Endothelial cell of umbilical vein (primary cell): ENCODE results near the gene PIK3CB. TPM values are rescaled to one million over a fixed set of nuclear protein-coding genes. Genes with fewer than 3 reads are reported as not detected.

Source experiments
- BruUV-seq: library from RNA; stranded (reverse); fragments of 400-500 nt; replicated peaks from 2 replicates; lab custom pipeline; 2021; lab: Mats Ljungman, UMichigan
- CTCF ChIA-PET: fragments of 300-600, 350-600 bp; sonication (Branson Sonifier 250); formaldehyde crosslinking; loops from one replicate; lab custom pipeline; 2021; ENCODE audit warnings: antibody characterized with exemption, inconsistent platforms; lab: Charles Lee
- POLR2A ChIA-PET: fragments of 300-600, 350-600 bp; sonication (Branson Sonifier 250); formaldehyde crosslinking; loops from one replicate; lab custom pipeline; 2021; ENCODE audit warnings: antibody characterized with exemption, inconsistent platforms; lab: Charles Lee
- DNase-seq: peaks from one replicate; pipeline ENCODE4 v3.0.0-alpha.2; 2011; ENCODE audit warnings: low read depth, low spot score
- FAIRE-seq: peaks from 2 replicates; lab custom pipeline; 2011; peaks lifted over from hg19 to GRCh38; lab: Jason Lieb, UNC
- H2AFZ ChIP-seq: 2 replicates; pipeline ENCODE4 v1.6.0; 2012; ENCODE audit warnings: low read depth, low read length, control low read depth, inconsistent platforms
- H3K27ac ChIP-seq: 2 replicates; pipeline ENCODE4 v1.5.1; 2011; ENCODE audit warnings: low read depth, mild to moderate bottlenecking, control low read depth, low read length, moderate library complexity; ENCODE audit not compliant: insufficient read depth
- H3K27me3 ChIP-seq, 2 experiments: 2 replicates each; pipeline versions ENCODE4 v1.6.0 to v1.6.1; 2011; ENCODE audit warnings: low read length in 2 of 2, mixed read lengths in 1 of 2; ENCODE audit not compliant: control insufficient read depth in 2 of 2, insufficient read depth in 2 of 2
- H3K36me3 ChIP-seq, 2 experiments: 2 replicates in 1 of 2; 3 replicates in 1 of 2; pipeline ENCODE4 v1.5.1; 2011; ENCODE audit warnings: low read length in 2 of 2, mild to moderate bottlenecking in 1 of 2, moderate library complexity in 1 of 2; ENCODE audit not compliant: control insufficient read depth in 2 of 2, insufficient read depth in 2 of 2; ENCODE audit errors: extremely low read depth in 1 of 2
- H3K4me1 ChIP-seq: 3 replicates; pipeline ENCODE4 v1.5.1; 2011; ENCODE audit warnings: mild to moderate bottlenecking, low read length; ENCODE audit not compliant: control insufficient read depth, insufficient read depth; ENCODE audit errors: extremely low read depth
- H3K4me2 ChIP-seq: 2 replicates; pipeline ENCODE4 v1.6.1; 2011; ENCODE audit warnings: low read length, control low read depth, mixed read lengths; ENCODE audit not compliant: insufficient read depth
- H3K4me3 ChIP-seq, 3 experiments: fragments of 200-600 bp in 1 of 3; sonication (generic), shearing (Covaris generic) in 1 of 3; replicated peaks in 1 of 3; 2 replicates each; pipeline ENCODE4 v1.5.1; 2011 to 2016; ENCODE audit warnings: control low read depth in 3 of 3, low read length in 3 of 3, mild to moderate bottlenecking in 2 of 3, inconsistent platforms in 1 of 3, low read depth in 1 of 3, moderate library complexity in 1 of 3; ENCODE audit not compliant: insufficient read depth in 1 of 3
- H3K79me2 ChIP-seq: 2 replicates; pipeline ENCODE4 v1.6.0; 2012; ENCODE audit warnings: low read length, inconsistent platforms; ENCODE audit not compliant: control insufficient read depth, insufficient read depth
- H3K9ac ChIP-seq: replicated peaks from 2 replicates; pipeline ENCODE3; 2011; ENCODE audit warnings: low read length, control low read depth; ENCODE audit not compliant: insufficient read depth; ENCODE audit errors: extremely low read depth
- H3K9me1 ChIP-seq: replicated peaks from 3 replicates; pipeline ENCODE4 v1.6.0; 2011; ENCODE audit warnings: mild to moderate bottlenecking, low read length; ENCODE audit not compliant: control insufficient read depth, insufficient read depth; ENCODE audit errors: extremely low read depth
- H3K9me3 ChIP-seq: replicated peaks from 2 replicates; pipeline ENCODE4 v1.5.1; 2012; ENCODE audit warnings: low read length, inconsistent platforms; ENCODE audit not compliant: control insufficient read depth, insufficient read depth
- H4K20me1 ChIP-seq: replicated peaks from 2 replicates; pipeline ENCODE3; 2011; ENCODE audit warnings: mild to moderate bottlenecking, low read length; ENCODE audit not compliant: control insufficient read depth, insufficient read depth; ENCODE audit errors: extremely low read depth
- EZH2 ChIP-seq: IDR thresholded peaks from 2 replicates; pipeline ENCODE4 v1.6.1; 2012; ENCODE audit warnings: borderline replicate concordance, low read depth, mild to moderate bottlenecking, moderate library complexity, low read length, inconsistent platforms; ENCODE audit not compliant: severe bottlenecking
- FOS ChIP-seq: IDR thresholded peaks from 2 replicates; pipeline ENCODE4 v1.6.1; 2011; ENCODE audit warnings: mild to moderate bottlenecking, low read length, moderate library complexity, borderline replicate concordance; ENCODE audit not compliant: insufficient read depth
- GATA2 ChIP-seq: IDR thresholded peaks from 2 replicates; pipeline ENCODE4 v1.7.0; 2011; ENCODE audit warnings: low read depth, mild to moderate bottlenecking, moderate library complexity, mixed read lengths, low read length; ENCODE audit not compliant: insufficient read length, insufficient read depth
- JUN ChIP-seq: IDR thresholded peaks from 2 replicates; pipeline ENCODE4 v1.6.1; 2011; ENCODE audit warnings: borderline replicate concordance, low read depth; ENCODE audit not compliant: insufficient read length, insufficient read depth
- MYC ChIP-seq: IDR thresholded peaks from one replicate; pipeline ENCODE4 v1.6.1; 2011; ENCODE audit warnings: mild to moderate bottlenecking, low read depth, low read length
- POLR2A ChIP-seq: IDR thresholded peaks from 2 replicates; pipeline ENCODE4 v1.6.1; 2012; ENCODE audit warnings: low read depth, mild to moderate bottlenecking, control low read depth, low read length
- POLR2AphosphoS5 ChIP-seq: IDR thresholded peaks from 2 replicates; pipeline ENCODE4 v1.6.1; 2012; ENCODE audit warnings: low read depth, mild to moderate bottlenecking, control low read depth, low read length, moderate library complexity; ENCODE audit not compliant: insufficient read depth
- dilution Hi-C: fragments of 300-500 bp; cut with MboI; formaldehyde crosslinking; loops from one replicate; pipeline ENCODE4 v1.15.0; 2019; ENCODE audit warnings: low sequenced_read_pairs; ENCODE audit not compliant: extremely low pct_ligation_motif_present
- intact Hi-C: fragments of 100-400 bp; cut with micrococcal nuclease; formaldehyde crosslinking; loops from one replicate; pipeline ENCODE4 v1.10.0; 2022
- polyA plus RNA-seq, 4 experiments: library from polyadenylated mRNA; depleted of rRNA in 3 of 4; stranded (reverse) in 3 of 4; unstranded in 1 of 4; fragments of >200 nt; gene quantifications; 2 replicates each; pipeline versions ENCODE4 v1.2.1 to v1.2.3, GENCODE V29; 2011 to 2012; ENCODE audit warnings: missing spikeins in 1 of 4
- total RNA-seq: library from RNA; stranded (reverse); gene quantifications from 2 replicates; pipeline ENCODE4 v1.2.3, GENCODE V29; 2021
- TF ChIP-seq, protein P1 (sequence below), 2 donors: IDR thresholded peaks; 1 replicate in 1 of 2; 2 replicates in 1 of 2; pipeline ENCODE4 v1.5.1; 2011; ENCODE audit warnings: low read length in 2 of 2, mild to moderate bottlenecking in 2 of 2, moderate library complexity in 2 of 2, control low read depth in 1 of 2, inconsistent platforms in 1 of 2, low read depth in 1 of 2; ENCODE audit not compliant: insufficient read depth in 1 of 2; ENCODE audit errors: extremely low read depth in 1 of 2

PIK3CB gene
- total and polyA plus RNA-seq, 2 donors (not counting 3 experiments of a cell fraction or from before 2014, with no cell fraction given) = 9.0 to 29.8 TPM

DNA sequence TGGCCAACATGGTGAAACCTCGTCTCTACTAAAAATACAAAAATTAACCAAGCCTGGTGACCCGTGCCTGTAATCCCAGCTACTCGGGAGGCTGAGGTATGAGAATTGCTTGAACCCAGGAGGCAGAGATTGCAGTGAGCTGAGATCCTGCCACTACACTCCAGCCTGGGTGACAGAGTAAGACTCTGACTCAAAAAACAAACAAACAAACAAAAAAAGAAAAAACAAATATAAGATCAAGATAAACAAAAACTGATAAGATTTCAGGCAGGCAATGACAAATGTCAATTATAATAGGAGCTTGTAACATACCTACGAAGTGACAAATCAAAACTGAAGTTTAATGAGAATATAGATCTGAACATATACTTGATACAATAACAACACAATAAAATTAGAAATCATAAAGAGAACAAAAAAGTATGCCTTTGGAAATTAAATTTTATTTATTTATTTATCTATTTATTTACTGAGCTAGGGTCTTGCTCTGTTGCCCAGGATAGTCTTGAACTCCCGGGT lies 155.8 kb downstream of the PIK3CB start:
- DNase-seq (no peak), FAIRE-seq (no peak)
- TF ChIP-seq POLR2AphosphoS5 = no peak
- no peak for TF ChIP-seq MYC
- TF ChIP-seq, protein P1, sequence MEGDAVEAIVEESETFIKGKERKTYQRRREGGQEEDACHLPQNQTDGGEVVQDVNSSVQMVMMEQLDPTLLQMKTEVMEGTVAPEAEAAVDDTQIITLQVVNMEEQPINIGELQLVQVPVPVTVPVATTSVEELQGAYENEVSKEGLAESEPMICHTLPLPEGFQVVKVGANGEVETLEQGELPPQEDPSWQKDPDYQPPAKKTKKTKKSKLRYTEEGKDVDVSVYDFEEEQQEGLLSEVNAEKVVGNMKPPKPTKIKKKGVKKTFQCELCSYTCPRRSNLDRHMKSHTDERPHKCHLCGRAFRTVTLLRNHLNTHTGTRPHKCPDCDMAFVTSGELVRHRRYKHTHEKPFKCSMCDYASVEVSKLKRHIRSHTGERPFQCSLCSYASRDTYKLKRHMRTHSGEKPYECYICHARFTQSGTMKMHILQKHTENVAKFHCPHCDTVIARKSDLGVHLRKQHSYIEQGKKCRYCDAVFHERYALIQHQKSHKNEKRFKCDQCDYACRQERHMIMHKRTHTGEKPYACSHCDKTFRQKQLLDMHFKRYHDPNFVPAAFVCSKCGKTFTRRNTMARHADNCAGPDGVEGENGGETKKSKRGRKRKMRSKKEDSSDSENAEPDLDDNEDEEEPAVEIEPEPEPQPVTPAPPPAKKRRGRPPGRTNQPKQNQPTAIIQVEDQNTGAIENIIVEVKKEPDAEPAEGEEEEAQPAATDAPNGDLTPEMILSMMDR (IDR thresholded peaks at IDR 0.05; ENCODE audit: extremely low read depth in 1 of 2, insufficient read depth in 1 of 2, low read depth in 1 of 2, low read length in 2 of 2) = no peak
- TF ChIP-seq EZH2 = no peak
- TF ChIP-seq JUN = no peak
- no peak for TF ChIP-seq GATA2
- TF ChIP-seq FOS = no peak
- no peak for TF ChIP-seq POLR2A
- no peak overlapping the region for H3K4me3 ChIP-seq
- BruUV-seq = no TSS peak
- H3K9me3 ChIP-seq = no peaks in the 10 kb centered on the region
- peaks cover 0 to 5% of the 10 kb centered on the region in 2 experiments for H3K36me3 ChIP-seq
- no peaks in the 10 kb centered on the region for H3K4me1 ChIP-seq
- no peaks in the 10 kb centered on the region for H3K9me1 ChIP-seq
- no peak overlapping the region for H3K9ac ChIP-seq
- no peak overlapping the region for H3K4me2 ChIP-seq
- no peak overlapping the region for H3K27ac ChIP-seq
- POLR2A ChIA-PET = no interaction called here
- CTCF ChIA-PET = interaction anchor here (0.8 to 2.2 kb wide), 7 partner anchors 9 to 257 kb away, joined by 3 to 11 read pairs (median 4); no protein-coding TSS in a partner anchor
- no peaks in the 10 kb centered on the region for H3K27me3 ChIP-seq
- H4K20me1 ChIP-seq = no peaks in the 10 kb centered on the region
- intact Hi-C loops (no loop called here), dilution Hi-C loops (no loop called here)
- H2AFZ ChIP-seq = no peak overlapping the region
- no peaks in the 10 kb centered on the region for H3K79me2 ChIP-seq
